T follicular helper cell (primary cell): ENCODE measurements around the gene C10orf71.

Experiments
- DNase-seq: peaks from one replicate; pipeline ENCODE4 v3.0.0-alpha.2; 2020; ENCODE audit warnings: low read depth
- total RNA-seq, 2 experiments: gene quantifications; one replicate each; lab custom pipeline; 2026; lab: John Stamatoyannopoulos, UW

The C10orf71 gene
- 0 reads per million in 2 experiments for total RNA-seq

- no peak for DNase-seq
Observed at GRCh38 chr10:49298983-49299815, at the start of gene C10orf71. C10orf71 (plus strand) TSS chr10:49299170; CDS start chr10:49322546, 23,376 bp downstream.

GRCh38 chr10:49252313-49253034 lies 46.5 kb upstream of the C10orf71 start:
- DNase-seq, result no peak

GRCh38 chr10:49253340-49253906 lies 45.5 kb upstream of the C10orf71 start:
- no peak for DNase-seq

GRCh38 chr10:49254150-49254549 lies 44.8 kb upstream of the C10orf71 start:
- no peak for DNase-seq

GRCh38 chr10:49254556-49255318 lies 44.2 kb upstream of the C10orf71 start:
- DNase-seq, result no peak

- DNase-seq, result no peak
Observed at GRCh38 chr10:49255883-49256282, 43.1 kb upstream of the C10orf71 start.

DNA sequence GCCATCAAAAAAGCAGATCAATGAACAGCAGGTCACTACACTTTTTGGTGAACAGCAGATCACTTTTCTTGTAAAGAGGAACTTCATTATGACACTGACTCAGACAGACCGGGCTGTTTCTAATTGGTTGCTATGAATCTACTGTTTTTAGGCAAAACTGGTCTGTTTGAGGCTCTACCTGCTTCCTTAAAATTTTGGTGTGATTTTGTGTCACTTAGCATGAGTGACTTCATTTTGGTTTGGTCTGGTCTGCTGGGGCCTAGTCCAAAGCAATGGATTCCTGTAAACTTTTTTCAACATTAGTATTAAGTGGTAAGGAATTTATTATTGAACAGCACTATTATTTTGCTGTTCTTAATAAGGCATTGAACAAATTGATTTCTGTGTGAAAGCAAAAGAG lies 41.8 kb upstream of the C10orf71 start:
- no peak for DNase-seq

- DNase-seq, result no peak
Observed at GRCh38 chr10:49257626-49258349, 41.2 kb upstream of the C10orf71 start.

- DNase-seq, result no peak
Observed at GRCh38 chr10:49258350-49258683, 40.7 kb upstream of the C10orf71 start.

DNA sequence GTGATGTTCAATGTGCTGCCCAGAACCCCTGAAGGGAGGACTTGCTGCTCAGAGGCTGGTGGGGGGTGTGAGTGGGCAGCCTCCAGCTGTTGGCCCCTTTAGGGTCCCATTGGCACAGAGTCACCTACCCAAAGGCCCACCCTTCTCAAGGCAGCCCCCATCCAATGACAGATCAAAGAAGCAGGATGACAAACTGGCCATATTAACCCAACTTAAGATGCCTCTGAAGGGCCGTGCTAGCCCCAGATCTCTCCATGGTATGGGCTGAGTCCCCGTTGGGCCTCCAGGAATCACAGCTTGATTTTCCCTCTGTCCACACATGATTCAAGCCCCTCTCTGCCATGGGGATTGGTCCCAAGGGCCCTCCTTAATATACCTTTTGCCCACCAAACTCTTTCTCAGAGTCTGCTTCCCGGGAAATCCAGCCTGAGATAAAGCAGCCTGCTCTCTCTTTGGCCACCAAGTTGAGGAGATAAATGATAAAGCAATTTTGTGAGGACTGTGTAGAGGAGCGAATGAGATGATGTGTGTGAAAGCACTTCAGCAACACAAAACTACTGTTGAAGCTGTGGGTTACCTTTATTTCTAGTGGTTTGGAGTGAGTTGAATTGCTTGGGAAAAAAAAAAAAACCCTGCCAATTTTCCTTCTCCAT lies 38.2 kb upstream of the C10orf71 start:
- DNase-seq, result no peak

GRCh38 chr10:49263591-49263990 lies 35.4 kb upstream of the C10orf71 start:
- DNase-seq, result no peak

DNA sequence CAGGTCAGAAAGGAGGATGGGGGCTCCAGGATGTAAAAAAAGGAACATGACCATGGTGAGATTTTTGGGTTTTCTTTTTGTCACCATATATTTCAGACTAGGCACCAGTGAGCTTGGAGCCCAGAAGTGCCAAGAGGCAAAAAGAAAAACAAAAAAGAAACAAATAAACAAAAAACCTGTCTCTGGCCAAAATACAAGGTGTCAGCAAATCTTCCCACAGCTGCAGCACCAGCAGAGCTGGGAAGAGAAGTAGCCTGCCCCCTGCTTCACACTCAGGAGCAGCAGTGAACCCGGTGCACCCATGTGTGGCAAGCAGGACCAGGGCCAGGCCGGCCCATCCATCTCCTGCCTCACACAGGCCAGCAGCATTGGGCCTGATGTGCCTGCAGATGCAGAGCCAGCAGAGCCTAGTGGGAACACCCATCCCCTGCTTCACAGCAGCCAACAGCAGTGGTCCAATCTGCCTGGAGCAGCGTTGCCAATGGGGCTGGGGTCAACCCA lies 34.7 kb upstream of the C10orf71 start:
- DNase-seq, result no peak

DNA sequence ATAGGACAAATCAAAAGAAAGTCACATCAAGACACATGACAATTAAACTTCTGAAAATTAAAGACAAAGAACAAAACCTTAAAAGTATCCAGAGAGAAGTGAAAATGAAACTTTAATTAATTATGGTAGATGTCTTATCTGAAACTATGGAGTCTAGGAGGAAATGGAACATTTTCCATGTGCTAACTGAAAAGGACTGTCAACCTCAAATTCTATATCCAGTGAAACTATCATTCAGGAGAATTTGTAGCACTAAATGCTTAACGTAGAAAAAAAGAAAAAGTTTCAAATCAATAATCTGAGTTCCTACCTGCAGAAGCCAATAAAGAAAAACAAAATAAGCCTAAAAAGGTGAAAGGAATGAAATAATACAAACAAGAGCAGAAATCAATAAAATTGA lies 33.1 kb upstream of the C10orf71 start:
- DNase-seq, result no peak

- no peak for DNase-seq
Observed at GRCh38 chr10:49268185-49268584, 30.8 kb upstream of the C10orf71 start.

GRCh38 chr10:49269523-49269922 lies 29.4 kb upstream of the C10orf71 start:
- no peak for DNase-seq

- no peak for DNase-seq
Observed at GRCh38 chr10:49270565-49270964, 28.4 kb upstream of the C10orf71 start.

DNA sequence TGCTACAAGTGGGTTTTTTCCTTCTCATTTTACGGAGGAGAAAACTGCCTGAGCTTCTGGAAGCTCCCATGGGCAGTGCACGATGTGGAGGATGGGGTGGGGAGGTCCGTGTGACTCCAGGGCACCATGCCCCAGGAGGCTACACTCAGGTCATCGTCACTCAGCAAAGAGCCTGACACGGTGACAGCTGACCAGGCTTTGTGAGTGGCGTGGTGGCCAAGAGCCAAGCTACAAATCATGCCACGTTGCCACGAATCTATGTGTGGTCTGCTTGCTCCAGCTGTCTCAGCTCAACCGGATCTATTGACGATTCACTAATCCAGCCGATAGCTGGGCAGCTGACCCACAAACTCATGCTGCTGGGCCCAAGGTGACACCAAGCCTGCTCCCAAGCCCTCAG lies 27.6 kb upstream of the C10orf71 start:
- no peak for DNase-seq

DNA sequence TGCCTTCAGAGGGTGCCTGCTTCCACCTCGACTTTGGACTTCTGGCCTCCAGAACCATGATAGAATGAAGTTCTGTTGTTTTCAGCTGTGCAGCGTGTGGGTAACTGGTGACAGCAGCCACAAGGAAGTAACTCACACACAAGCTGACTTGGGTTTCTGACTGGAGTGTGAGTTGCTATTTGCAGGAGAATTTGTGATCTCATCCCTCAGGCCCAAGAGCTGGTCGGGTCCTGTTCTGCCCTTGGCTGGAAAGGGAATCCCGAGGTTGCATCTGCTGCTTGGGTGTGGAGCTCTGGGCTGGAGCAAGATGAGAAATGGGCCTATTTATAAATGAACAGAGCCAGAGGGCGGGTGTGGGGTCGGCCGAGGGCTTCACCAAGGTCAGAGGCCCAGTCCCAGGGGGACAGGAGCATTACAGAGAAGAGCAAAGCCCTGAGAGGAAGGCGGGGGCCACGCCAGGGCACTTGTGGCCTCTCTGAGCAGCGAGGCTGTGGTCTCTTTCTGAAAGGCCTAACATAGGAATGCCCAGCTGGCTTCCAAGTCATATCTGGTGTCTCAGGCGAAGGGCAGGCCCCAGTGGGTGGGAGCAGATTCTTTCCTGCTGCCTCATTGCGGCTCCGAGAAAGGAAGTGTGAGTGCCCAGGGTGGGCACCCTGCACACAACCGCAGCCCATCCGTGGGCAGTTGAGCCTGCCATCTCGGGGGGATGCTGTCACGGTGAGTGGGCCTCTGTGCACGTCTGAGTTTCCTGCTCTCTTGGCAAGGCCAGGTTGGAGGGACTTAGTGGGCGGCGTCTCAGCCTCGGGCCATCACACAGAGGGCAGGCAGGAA lies 26.5 kb upstream of the C10orf71 start:
- DNase-seq, result no peak

DNA sequence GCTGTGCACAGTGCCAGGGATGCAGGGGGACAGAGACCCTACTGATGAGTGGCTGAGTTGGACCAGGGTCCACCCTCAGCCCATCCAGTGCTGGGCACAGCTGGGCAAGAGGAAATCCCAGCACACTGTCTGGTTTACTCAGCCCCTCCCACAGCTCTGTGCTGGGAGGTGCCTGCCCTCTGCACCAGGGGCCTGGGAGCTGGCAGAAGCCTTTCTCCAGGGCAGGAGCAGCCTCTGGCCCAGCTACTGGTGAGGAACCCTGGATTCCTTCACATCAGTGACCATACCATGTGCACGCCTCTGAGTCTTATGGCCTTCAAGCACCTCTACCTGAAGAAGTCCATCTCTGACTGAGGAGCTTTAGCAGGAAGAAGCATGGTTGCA lies 25.9 kb upstream of the C10orf71 start:
- no peak for DNase-seq

- no peak for DNase-seq
Observed at GRCh38 chr10:49273626-49274025, 25.3 kb upstream of the C10orf71 start.
